Esophagus squamous epithelium (tissue), 4 donors: ENCODE measurements around the gene NCOR2.

Experiments used
- CTCF ChIP-seq, 6 experiments: fragments of 450-650 bp in 4 of 6; fragments of 200-600 bp in 2 of 6; sonication (generic) in 2 of 6; IDR thresholded peaks; one replicate each; pipeline ENCODE4 v1.5.1; 2016 to 2019; ENCODE audit warnings: antibody characterized with exemption in 6 of 6, mild to moderate bottlenecking in 4 of 6, moderate library complexity in 4 of 6
- POLR2A ChIP-seq, 4 donors: fragments of 450-650 bp; IDR thresholded peaks; one replicate each; pipeline ENCODE4 v1.6.1; 2017; ENCODE audit warnings: antibody characterized with exemption in 4 of 4, mild to moderate bottlenecking in 4 of 4, moderate library complexity in 3 of 4

GRCh38 chr12:124524231-124524925 lies 43.0 kb downstream of the NCOR2 start:
- TF ChIP-seq CTCF (IDR thresholded peaks at IDR 0.05) (no peak), POLR2A (IDR thresholded peaks at IDR 0.05) (no peak)
